Heart left ventricle (tissue), 16 donors: Measurements from ENCODE around the gene DOP1A. TPM values are rescaled to one million over a fixed set of nuclear protein-coding genes. Genes with fewer than 3 reads are reported as not detected.
A peak's percentile ranks its signal among the peaks of the same experiment; 100 is the strongest.

ENCODE experiments used
- ATAC-seq, 4 donors: fragments of 200-7000 bp; cut with Tn5 transposase; one replicate each; pipeline ENCODE4 v1.9.1; 2020 to 2022; ENCODE audit warnings: moderate library complexity in 4 of 4, mild to moderate bottlenecking in 3 of 4, moderate number of reproducible peaks in 1 of 4
- DNase-seq, 5 donors: peaks; one replicate each; pipeline ENCODE4 v3.0.0-alpha.2; 2020
- H3K27ac ChIP-seq, 12 donors: fragments of 200-600 bp; sonication (generic) in 4 of 12; one replicate each; pipeline versions ENCODE4 v1.5.0 to v1.8.0; 2016 to 2022; ENCODE audit warnings: mild to moderate bottlenecking in 2 of 12
- H3K27me3 ChIP-seq, 9 donors: fragments of 200-600 bp; sonication (generic) in 2 of 9; one replicate each; pipeline versions ENCODE4 v1.5.1 to v1.8.0; 2016 to 2022; ENCODE audit warnings: mild to moderate bottlenecking in 3 of 9
- H3K36me3 ChIP-seq, 9 donors: fragments of 200-600 bp; sonication (generic) in 2 of 9; one replicate each; pipeline versions ENCODE4 v1.5.0 to v1.8.0; 2018 to 2022; ENCODE audit warnings: mild to moderate bottlenecking in 2 of 9
- H3K4me1 ChIP-seq, 12 donors: fragments of 200-600 bp; sonication (generic) in 4 of 12; one replicate each; pipeline versions ENCODE4 v1.5.0 to v1.8.0; 2016 to 2022; ENCODE audit warnings: mild to moderate bottlenecking in 3 of 12
- H3K4me3 ChIP-seq, 12 donors: fragments of 200-600 bp; sonication (generic) in 4 of 12; one replicate each; pipeline versions ENCODE4 v1.5.0 to v1.8.0; 2017 to 2022; ENCODE audit warnings: mild to moderate bottlenecking in 9 of 12, moderate library complexity in 4 of 12
- H3K9me3 ChIP-seq, 12 donors: fragments of 200-600 bp; sonication (generic) in 4 of 12; one replicate each; pipeline versions ENCODE4 v1.5.0 to v1.8.0; 2016 to 2022; ENCODE audit warnings: mild to moderate bottlenecking in 1 of 12
- POLR2A ChIP-seq, 2 donors: fragments of 450-650 bp; IDR thresholded peaks; one replicate each; pipeline ENCODE4 v1.6.1; 2017; ENCODE audit warnings: antibody characterized with exemption in 2 of 2, mild to moderate bottlenecking in 2 of 2, moderate library complexity in 2 of 2
- WGBS, 4 donors: extraction: QIAGEN DNeasy Blood & Tissue Kit in 2 of 4; methylation state at CpG; one replicate each; pipeline versions ENCODE4 v1.1.5 to v1.1.7; 2013 to 2018; 5-methylcytosine and 5-hydroxymethylcytosine counted together
- intact Hi-C, 10 donors: fragments of 100-400 bp; cut with DNase I; formaldehyde crosslinking; loops; one replicate each; pipeline versions ENCODE4 v1.11.1 to v1.14.2; 2022
- polyA plus RNA-seq, 2 donors: library from polyadenylated mRNA; stranded (reverse); fragments of 200-250 nt; gene quantifications; one replicate each; pipeline ENCODE4 v1.2.3, GENCODE V29; 2013
- total RNA-seq, 9 donors: library from RNA; depleted of rRNA in 2 of 9; stranded (reverse); fragments of >200 nt in 2 of 9; fragmentation: NEBNext Ultra II Directional in 3 of 9; extraction: Animal tissue kit (Norgen Biotek cat#: 25700) in 3 of 9; gene quantifications; one replicate each; pipeline versions ENCODE4 v1.1.0 to v1.2.4, GENCODE V29; 2016 to 2023
- TF ChIP-seq, protein P1 (sequence below), 12 donors: fragments of 200-600 bp; sonication (generic) in 4 of 12; IDR thresholded peaks; one replicate each; pipeline versions ENCODE4 v1.5.0 to v1.8.0; 2018 to 2022; ENCODE audit warnings: antibody characterized with exemption in 12 of 12, mild to moderate bottlenecking in 5 of 12
- donor health status: ischemic (EF 13 %, LVEDD 7.1; RV severe dilation, severe dysfunction).
- donor health status: healthy with polysubstance abuse.
- donor health status: DM: no; HTN: yes; CAD: no.
- donor health status: DM: no; HTN: no; CAD: no.
- donor health status: ischemic (EF 25% LVEDD 6.9; RV normal size, moderate dysfunction).
- donor health status: ischemic (EF 25% LVEDD 5.7; RV mildly dilated, moderate dysfunction).
- donor health status: healthy.
- donor health status: DM: yes; HTN: yes; CAD: no.
- donor health status: ischemic (EF 35%, LVEDD 5.7; RV mildly dilated, moderate dysfunction).
- donor health status: nonischemic (EF 11% LVEDD 7.7; RV severe dilation, severe dysfunction).
- donor health status: DM: yes; HTN: yes; CAD: no.
- donor health status: PGD.
- donor health status: ischemic (EF 29% LVEDD 5.4; RV normal size, mild dysfunction).
- donor health status: nonischemic (EF 23%, LVEDD 6.1; RV moderate dilation, normal function).

The DOP1A gene
- total and polyA plus RNA-seq, 11 donors = 5.0 to 25.7 (median 22.6) TPM

DNA sequence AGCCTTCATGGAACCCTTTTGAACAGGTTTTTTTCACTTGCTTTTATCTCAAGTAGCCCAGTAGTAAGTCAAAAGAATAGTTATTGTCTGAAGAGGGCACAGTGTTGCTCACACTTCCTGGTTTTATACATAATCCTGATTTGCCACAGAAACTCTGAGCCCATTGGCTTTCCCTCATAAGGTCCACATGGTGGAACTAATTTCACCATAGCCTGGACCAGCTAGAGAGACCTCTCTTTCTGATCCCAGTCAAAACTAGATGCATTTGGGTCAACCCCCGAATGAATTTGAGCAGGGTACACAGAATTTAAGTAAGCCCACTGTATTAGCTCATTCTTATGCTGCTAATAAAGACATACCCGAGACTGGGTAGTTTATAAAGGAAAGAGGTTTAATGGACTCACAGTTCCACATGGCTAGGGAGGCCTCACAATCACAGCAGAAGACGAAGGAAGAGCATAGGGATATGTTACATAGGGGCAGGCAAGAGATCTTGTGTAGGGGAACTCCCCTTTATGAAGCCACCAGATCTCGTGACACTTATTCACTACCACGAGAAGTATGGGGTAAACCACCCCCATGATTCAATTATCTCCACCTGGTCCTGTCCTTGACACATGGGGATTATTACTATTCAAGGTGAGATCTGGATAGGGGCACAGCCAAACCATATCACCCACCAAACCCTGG is 131.8 kb downstream of the DOP1A start:
- Histone ChIP-seq H3K4me3 (no peak overlapping the region), H3K27me3 (no peaks in the 10 kb centered on the region), H3K36me3 (peaks cover 0 to 25% (median 17%) of the 10 kb centered on the region in 9 donors), H3K9me3 (no peaks in the 10 kb centered on the region), H3K4me1 (peaks cover 0 to 8% (median 3%) of the 10 kb centered on the region in 12 donors), H3K27ac (no peak overlapping the region)
- DNase-seq (no peak), ATAC-seq (no peak)
- TF ChIP-seq POLR2A (IDR thresholded peaks at IDR 0.05) = no peak
- TF ChIP-seq, protein P1, sequence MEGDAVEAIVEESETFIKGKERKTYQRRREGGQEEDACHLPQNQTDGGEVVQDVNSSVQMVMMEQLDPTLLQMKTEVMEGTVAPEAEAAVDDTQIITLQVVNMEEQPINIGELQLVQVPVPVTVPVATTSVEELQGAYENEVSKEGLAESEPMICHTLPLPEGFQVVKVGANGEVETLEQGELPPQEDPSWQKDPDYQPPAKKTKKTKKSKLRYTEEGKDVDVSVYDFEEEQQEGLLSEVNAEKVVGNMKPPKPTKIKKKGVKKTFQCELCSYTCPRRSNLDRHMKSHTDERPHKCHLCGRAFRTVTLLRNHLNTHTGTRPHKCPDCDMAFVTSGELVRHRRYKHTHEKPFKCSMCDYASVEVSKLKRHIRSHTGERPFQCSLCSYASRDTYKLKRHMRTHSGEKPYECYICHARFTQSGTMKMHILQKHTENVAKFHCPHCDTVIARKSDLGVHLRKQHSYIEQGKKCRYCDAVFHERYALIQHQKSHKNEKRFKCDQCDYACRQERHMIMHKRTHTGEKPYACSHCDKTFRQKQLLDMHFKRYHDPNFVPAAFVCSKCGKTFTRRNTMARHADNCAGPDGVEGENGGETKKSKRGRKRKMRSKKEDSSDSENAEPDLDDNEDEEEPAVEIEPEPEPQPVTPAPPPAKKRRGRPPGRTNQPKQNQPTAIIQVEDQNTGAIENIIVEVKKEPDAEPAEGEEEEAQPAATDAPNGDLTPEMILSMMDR (IDR thresholded peaks at IDR 0.05) = no peak
- 89 to 95% (median 92%) methylated on average over 5 of the region's 5 CpGs for WGBS, 4 donors
- intact Hi-C loops = loop anchor here in 6 of 10 donors (10.0 kb wide), 4 partner anchors 125 to 955 kb away; partner anchors contain the start of genes IBTK (in 3 of the 6) and TPBG (in 2 of the 6)

DNA sequence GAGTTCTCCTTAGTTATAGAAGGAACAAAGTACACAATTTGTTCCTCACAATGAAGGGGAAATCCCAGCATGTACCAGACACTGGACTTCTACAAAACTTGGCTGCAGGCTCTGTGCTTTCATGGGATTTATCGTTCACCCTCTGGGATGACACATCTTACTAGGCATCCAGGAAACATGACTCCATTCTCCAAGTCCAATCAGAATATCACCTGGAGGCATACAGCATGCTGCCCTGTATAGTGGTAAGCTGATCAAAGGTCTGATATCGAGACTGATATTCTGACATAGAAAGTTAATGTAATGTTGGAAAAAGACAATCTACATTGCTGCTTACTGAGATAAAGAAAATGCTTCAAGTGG is 132.4 kb downstream of the DOP1A start:
- TF ChIP-seq, protein P1 (IDR thresholded peaks at IDR 0.05) = no peak
- no peak for TF ChIP-seq POLR2A (IDR thresholded peaks at IDR 0.05)
- ATAC-seq (peak in 2 of 4 donors; percentile 24 to 32), DNase-seq (no peak)
- Histone ChIP-seq H3K27ac (no peak overlapping the region), H3K4me3 (no peak overlapping the region), H3K36me3 (peaks cover 0 to 25% (median 17%) of the 10 kb centered on the region in 9 donors), H3K4me1 (peaks cover 0 to 3% (median 0%) of the 10 kb centered on the region in 12 donors), H3K9me3 (no peaks in the 10 kb centered on the region), H3K27me3 (no peaks in the 10 kb centered on the region)
- intact Hi-C loops = loop anchor here in 6 of 10 donors (10.0 kb wide), 4 partner anchors 125 to 955 kb away; partner anchors contain the start of genes IBTK (in 3 of the 6) and TPBG (in 2 of the 6)
- WGBS, 4 donors = 56 to 70% (median 61%) methylated on average over 2 of the region's 2 CpGs

GRCh38 chr6:83202031-83202430 is 134.6 kb downstream of the DOP1A start:
- peaks cover 0 to 7% (median 2%) of the 10 kb centered on the region in 9 donors for H3K36me3 ChIP-seq
- no peak overlapping the region for H3K27ac ChIP-seq
- ATAC-seq (no peak), DNase-seq (no peak)
- no peaks in the 10 kb centered on the region for H3K9me3 ChIP-seq
- intact Hi-C loops = no loop called here
- H3K27me3 ChIP-seq = no peaks in the 10 kb centered on the region
- H3K4me1 ChIP-seq = no peaks in the 10 kb centered on the region
- 77 to 92% (median 84%) methylated on average over 4 of the region's 4 CpGs for WGBS, 4 donors
- TF ChIP-seq, protein P1 (IDR thresholded peaks at IDR 0.05) = no peak
- no peak for TF ChIP-seq POLR2A (IDR thresholded peaks at IDR 0.05)
- H3K4me3 ChIP-seq = no peak overlapping the region
